Psoas muscle (tissue), 8 donors: ENCODE measurements around the gene SLC28A3. TPM values are rescaled to one million over a fixed set of nuclear protein-coding genes. Genes with fewer than 3 reads are reported as not detected.

Experiments
- ATAC-seq, 4 donors: fragments of 200-7000 bp; cut with Tn5 transposase; one replicate each; pipeline ENCODE4 v1.9.1; 2020; ENCODE audit warnings: moderate library complexity in 3 of 4, mild to moderate bottlenecking in 2 of 4
- DNase-seq, 2 donors: peaks; one replicate each; pipeline ENCODE4 v3.0.0-alpha.2; 2020
- H3K27ac ChIP-seq: fragments of 200-600 bp; one replicate; pipeline ENCODE4 v1.8.0; 2022
- H3K27me3 ChIP-seq, 3 donors: fragments of 200-600 bp in 1 of 3; one replicate each; pipeline versions ENCODE4 v1.6.1 to v1.8.0; 2013 to 2022; ENCODE audit warnings: low read length in 2 of 3, mild to moderate bottlenecking in 2 of 3, moderate library complexity in 1 of 3; ENCODE audit not compliant: insufficient read depth in 3 of 3
- H3K36me3 ChIP-seq, 2 donors: fragments of 200-600 bp in 1 of 2; one replicate each; pipeline versions ENCODE4 v1.6.1 to v1.8.0; 2013 to 2022; ENCODE audit warnings: low read depth in 1 of 2, mild to moderate bottlenecking in 1 of 2, moderate library complexity in 1 of 2; ENCODE audit not compliant: insufficient read depth in 1 of 2
- H3K4me1 ChIP-seq: fragments of 200-600 bp; one replicate; pipeline ENCODE4 v1.8.0; 2022
- H3K4me3 ChIP-seq: fragments of 200-600 bp; one replicate; pipeline ENCODE4 v1.8.0; 2022; ENCODE audit warnings: mild to moderate bottlenecking
- H3K9me3 ChIP-seq: fragments of 200-600 bp; one replicate; pipeline ENCODE4 v1.8.0; 2022
- CTCF ChIP-seq: fragments of 200-600 bp; IDR thresholded peaks from one replicate; pipeline ENCODE4 v1.8.0; 2022; ENCODE audit warnings: antibody characterized with exemption
- whole genome bisulfite sequencing, 3 donors: extraction: QIAGEN DNeasy Blood & Tissue Kit; methylation state at CpG; one replicate each; pipeline versions ENCODE4 v1.1.6 to v1.1.7; 2013; 5-methylcytosine and 5-hydroxymethylcytosine counted together
- intact Hi-C, 2 donors: fragments of 100-400 bp; cut with DNase I; formaldehyde crosslinking; loops; one replicate each; pipeline versions ENCODE4 v1.11.0 to v1.14.2; 2022
- polyA plus RNA-seq, 3 donors: library from polyadenylated mRNA; stranded (reverse); fragments of 200-250 nt; gene quantifications; one replicate each; pipeline ENCODE4 v1.2.3, GENCODE V29; 2013
- total RNA-seq, 4 donors: library from RNA; stranded (reverse); fragmentation: NEBNext Ultra II Directional in 2 of 4; extraction: Animal tissue kit (Norgen Biotek cat#: 25700) in 2 of 4; gene quantifications; one replicate each; pipeline versions ENCODE4 v1.2.1 to v1.2.4, GENCODE V29; 2021 to 2023
- donor health status: healthy with polysubstance abuse.
- donor health status: DM: no; HTN: no; CAD: no; lungs with moderate emphysema.
- donor health status: Bipolar disorder and iron deficiency.
- donor health status: healthy.
- donor health status: DM: yes; HTN: yes; CAD: no.
- donor health status: DM: no; HTN: no; CAD: no.
- donor health status: DM: no; HTN: no; CAD: no.
- donor health status: DM: yes; HTN: yes; CAD: no.

The SLC28A3 gene
- total and polyA plus RNA-seq, 7 donors: not detected

DNA sequence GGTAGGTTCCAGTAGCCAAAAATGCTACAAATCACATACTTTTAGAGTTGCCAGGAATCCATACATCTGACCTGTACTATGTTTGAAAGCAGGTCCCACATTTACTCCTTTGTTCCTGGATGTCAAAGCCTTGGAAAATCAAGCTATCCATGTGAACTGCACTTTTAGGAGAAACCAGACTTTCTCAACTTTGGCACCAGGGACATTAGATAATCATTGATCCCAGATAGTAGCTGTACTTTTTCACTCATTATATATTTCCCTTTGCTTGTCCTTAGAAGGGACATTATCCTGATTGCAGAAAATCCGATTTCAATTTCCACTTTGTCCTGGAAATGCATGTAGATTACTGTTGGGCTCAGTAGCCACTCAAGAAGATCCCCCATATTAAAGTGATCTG is 44.1 kb upstream of the SLC28A3 start:
- DNase-seq (no peak), ATAC-seq (no peak)
- 82 to 92% (median 83%) methylated on average over 1 of the region's 1 CpG for WGBS, 3 donors
- Histone ChIP-seq H3K27me3 (no peaks in the 10 kb centered on the region), H3K36me3 (no peaks in the 10 kb centered on the region), H3K27ac (no peak overlapping the region), H3K4me3 (no peak overlapping the region), H3K4me1 (no peaks in the 10 kb centered on the region), H3K9me3 (no peaks in the 10 kb centered on the region)
- TF ChIP-seq CTCF: no peak
- intact Hi-C loops: no loop called here

GRCh38 chr9:84383178-84383577 is 42.6 kb upstream of the SLC28A3 start:
- Histone ChIP-seq H3K36me3 (no peaks in the 10 kb centered on the region), H3K27me3 (no peaks in the 10 kb centered on the region), H3K4me1 (no peaks in the 10 kb centered on the region), H3K9me3 (no peaks in the 10 kb centered on the region), H3K4me3 (no peak overlapping the region), H3K27ac (no peak overlapping the region)
- intact Hi-C loops: no loop called here
- WGBS, 3 donors: 43 to 62% (median 50%) methylated on average over 3 of the region's 3 CpGs
- ATAC-seq (no peak), DNase-seq (no peak)
- TF ChIP-seq CTCF: no peak

DNA sequence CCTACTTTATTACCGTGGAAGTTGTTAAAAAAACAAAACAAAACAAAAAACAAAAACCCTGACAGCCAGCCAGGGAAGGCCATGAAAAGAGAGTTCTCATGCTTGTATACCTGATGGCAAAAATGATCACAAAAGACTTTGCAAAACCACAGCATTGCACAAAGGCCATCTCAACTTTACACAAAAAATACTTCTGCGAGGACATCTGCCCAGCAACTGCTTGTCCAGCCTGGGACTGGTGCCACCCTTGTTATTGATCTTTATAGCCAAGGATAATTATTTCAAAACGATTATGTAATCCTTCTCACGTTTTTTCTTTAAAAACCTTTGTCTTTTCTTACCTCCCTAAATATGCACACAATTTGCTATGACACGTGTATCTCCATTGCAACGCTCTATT is 42.2 kb upstream of the SLC28A3 start:
- Histone ChIP-seq H3K9me3 (no peaks in the 10 kb centered on the region), H3K4me1 (no peaks in the 10 kb centered on the region), H3K27ac (no peak overlapping the region), H3K4me3 (no peak overlapping the region), H3K27me3 (no peaks in the 10 kb centered on the region), H3K36me3 (no peaks in the 10 kb centered on the region)
- intact Hi-C loops: no loop called here
- ATAC-seq: no peak
- no peak for TF ChIP-seq CTCF
- no peak for DNase-seq
- 52 to 61% (median 57%) methylated on average over 6 of the region's 6 CpGs for WGBS, 3 donors

GRCh38 chr9:84381508-84381907 is 41.0 kb upstream of the SLC28A3 start:
- TF ChIP-seq CTCF: no peak
- H3K27ac ChIP-seq: no peak overlapping the region
- intact Hi-C loops: no loop called here
- H3K36me3 ChIP-seq: no peaks in the 10 kb centered on the region
- DNase-seq (no peak), ATAC-seq (no peak)
- H3K4me1 ChIP-seq: no peaks in the 10 kb centered on the region
- no peak overlapping the region for H3K4me3 ChIP-seq
- H3K9me3 ChIP-seq: no peaks in the 10 kb centered on the region
- H3K27me3 ChIP-seq: no peaks in the 10 kb centered on the region
- 83 to 95% (median 90%) methylated on average over 3 of the region's 3 CpGs for WGBS, 3 donors

DNA sequence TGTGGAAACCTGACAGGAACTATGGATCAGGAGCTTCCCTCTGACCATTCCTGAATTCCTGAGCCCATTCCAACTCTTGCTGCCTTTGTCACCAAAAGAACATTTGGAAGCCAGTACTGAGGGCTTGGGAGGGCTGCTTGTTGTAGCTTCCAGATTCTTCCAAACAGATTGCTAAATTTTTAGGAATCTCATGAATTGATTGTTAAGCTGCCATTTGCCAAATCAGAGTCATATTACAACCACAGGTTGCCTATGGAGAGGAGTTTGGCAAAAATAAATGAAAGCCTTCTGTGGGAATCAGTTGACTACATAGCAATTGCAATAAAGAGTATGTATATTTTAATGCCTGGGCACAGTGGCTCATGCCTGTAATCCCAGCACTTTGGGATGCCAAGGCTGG is 39.2 kb upstream of the SLC28A3 start:
- H3K4me3 ChIP-seq: no peak overlapping the region
- intact Hi-C loops: no loop called here
- no peaks in the 10 kb centered on the region for H3K9me3 ChIP-seq
- DNase-seq (no peak), ATAC-seq (no peak)
- no peak overlapping the region for H3K27ac ChIP-seq
- no peaks in the 10 kb centered on the region for H3K27me3 ChIP-seq
- H3K4me1 ChIP-seq: no peaks in the 10 kb centered on the region
- no peaks in the 10 kb centered on the region for H3K36me3 ChIP-seq
- no peak for TF ChIP-seq CTCF
